ENCODE measurements around the gene EML5. TPM values are rescaled to one million over a fixed set of nuclear protein-coding genes. Genes with fewer than 3 reads are reported as not detected.

The EML5 gene
- 0.12 and 0.81 TPM in 2 replicates for total RNA-seq

GRCh38 chr14:88792473-88793258, at the start of gene EML5:
Gene EML5 (minus strand): TSS chr14:88792953. CDS start chr14:88792503, 450 bp downstream.

GRCh38 chr14:88824314-88825077, 31.7 kb upstream of the EML5 start, which contains the start of gene TTC8:
Gene TTC8 (plus strand): TSS chr14:88824651. CDS start chr14:88824708, 57 bp downstream.

DNA sequence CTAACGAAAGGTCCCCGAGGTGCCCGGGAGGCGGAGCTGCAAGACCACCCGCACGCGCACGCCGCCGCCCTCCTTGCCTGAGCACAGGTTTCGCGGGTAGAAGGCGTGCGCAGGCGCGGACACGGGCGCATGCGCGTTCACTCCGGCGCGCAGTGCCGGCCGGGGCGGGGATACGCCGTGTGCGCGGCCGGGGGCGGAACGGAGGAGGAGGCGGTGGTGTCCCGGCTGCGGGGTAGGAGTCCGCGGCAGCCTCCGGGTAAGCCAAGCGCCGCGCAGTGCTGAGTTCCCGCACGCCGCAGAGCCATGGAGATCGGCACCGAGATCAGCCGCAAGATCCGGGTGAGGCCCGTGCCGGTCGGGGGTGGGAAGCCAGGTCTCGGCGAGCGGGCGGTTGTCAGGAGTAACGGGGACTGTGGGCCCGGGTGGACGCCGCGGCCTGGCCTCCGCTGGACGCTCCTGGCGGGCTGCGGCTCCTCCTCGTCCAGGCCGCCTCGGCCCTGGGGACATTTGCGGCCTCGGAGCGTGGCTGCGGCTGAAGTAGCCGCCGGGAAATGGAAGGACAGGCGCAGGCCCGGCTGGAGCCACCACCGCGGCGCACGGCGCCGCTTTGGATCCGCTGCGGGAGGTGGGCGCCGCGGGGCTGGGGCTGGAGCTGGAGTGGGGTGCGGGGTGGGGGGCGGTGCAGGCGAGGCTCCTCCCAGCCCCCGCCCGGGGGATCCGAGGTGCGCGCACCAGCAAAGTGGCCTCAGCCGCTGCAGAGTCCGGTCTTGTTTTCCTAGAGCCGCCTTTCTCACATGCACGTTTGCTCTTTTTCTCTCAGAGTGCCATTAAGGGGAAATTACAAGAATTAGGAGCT, 229.7 kb downstream of the EML5 start, which contains the start of gene ZC3H14:
ZC3H14 (plus strand) TSS at position 207 of the 856 bp plus-strand sequence; CDS start at position 304, 97 bp downstream.

Small RNA genes within 50 kb of the gene (small RNA-seq; reads per million reads assigned to genes)
- not detected for gene RF00019
- not detected for gene RNU4-92P

Other genes starting within 250 kb of the EML5 start
- 16.0 and 20.3 TPM in 2 replicates for gene PTPN21, start 237.9 kb downstream of the EML5 start, total RNA-seq
- 73.1 and 83.9 TPM in 2 replicates for gene ZC3H14, start 229.9 kb downstream of the EML5 start, total RNA-seq
- gene TTC8, start 31.7 kb upstream of the EML5 start, total RNA-seq = 32.1 and 39.6 TPM in 2 replicates